Measurements from ENCODE around the gene KRT74. TPM values are rescaled to one million over a fixed set of nuclear protein-coding genes. Genes with fewer than 3 reads are reported as not detected.

Gene KRT74
- total and polyA plus RNA-seq, 4 donors = not detected

DNA sequence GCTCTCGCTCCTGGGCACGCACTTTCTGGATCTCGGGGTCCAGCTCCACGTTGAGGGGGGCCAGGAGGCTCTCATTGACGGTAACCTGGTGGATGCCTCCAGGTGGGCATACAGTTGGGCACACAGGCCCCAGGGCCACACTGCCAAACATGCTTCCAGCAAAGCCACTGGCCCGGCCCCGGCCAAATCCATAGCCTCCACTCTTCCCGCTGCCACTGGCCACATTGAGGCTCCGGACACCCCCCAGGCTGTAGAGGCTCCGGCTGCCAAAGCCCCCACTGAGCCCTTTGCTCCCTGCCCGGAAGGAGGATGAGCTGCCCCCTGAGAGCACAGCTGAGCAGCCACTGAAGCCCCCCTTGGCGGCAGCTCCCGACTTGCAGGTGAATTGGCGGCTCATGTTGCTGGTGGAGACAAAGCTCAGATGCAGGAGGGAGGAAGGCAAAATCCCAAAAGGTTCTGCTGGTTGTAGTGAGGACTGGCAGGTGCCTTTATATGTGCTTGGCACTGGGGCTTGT is 20.9 kb downstream of the KRT74 start, which contains the start of gene KRT71:
TSS of gene KRT71 (minus strand) at position 465 of the 515 bp plus-strand sequence. CDS start at position 397, 68 bp downstream.
- peaks cover 0 to 13% (median 7%) of the 10 kb centered on the region in 5 donors for H3K4me1 ChIP-seq (ENCODE audit: control insufficient read depth in 5 of 5, insufficient read depth in 5 of 5, low read length in 5 of 5)
- H3K27me3 ChIP-seq (ENCODE audit: control insufficient read depth in 3 of 3, insufficient read depth in 3 of 3, low read length in 2 of 3) = peaks cover 0 to 3% (median 0%) of the 10 kb centered on the region in 3 donors
- TF ChIP-seq, protein P1, sequence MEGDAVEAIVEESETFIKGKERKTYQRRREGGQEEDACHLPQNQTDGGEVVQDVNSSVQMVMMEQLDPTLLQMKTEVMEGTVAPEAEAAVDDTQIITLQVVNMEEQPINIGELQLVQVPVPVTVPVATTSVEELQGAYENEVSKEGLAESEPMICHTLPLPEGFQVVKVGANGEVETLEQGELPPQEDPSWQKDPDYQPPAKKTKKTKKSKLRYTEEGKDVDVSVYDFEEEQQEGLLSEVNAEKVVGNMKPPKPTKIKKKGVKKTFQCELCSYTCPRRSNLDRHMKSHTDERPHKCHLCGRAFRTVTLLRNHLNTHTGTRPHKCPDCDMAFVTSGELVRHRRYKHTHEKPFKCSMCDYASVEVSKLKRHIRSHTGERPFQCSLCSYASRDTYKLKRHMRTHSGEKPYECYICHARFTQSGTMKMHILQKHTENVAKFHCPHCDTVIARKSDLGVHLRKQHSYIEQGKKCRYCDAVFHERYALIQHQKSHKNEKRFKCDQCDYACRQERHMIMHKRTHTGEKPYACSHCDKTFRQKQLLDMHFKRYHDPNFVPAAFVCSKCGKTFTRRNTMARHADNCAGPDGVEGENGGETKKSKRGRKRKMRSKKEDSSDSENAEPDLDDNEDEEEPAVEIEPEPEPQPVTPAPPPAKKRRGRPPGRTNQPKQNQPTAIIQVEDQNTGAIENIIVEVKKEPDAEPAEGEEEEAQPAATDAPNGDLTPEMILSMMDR (IDR thresholded peaks at IDR 0.05; ENCODE audit: control extremely low read depth, extremely low read depth) = no peak

DNA sequence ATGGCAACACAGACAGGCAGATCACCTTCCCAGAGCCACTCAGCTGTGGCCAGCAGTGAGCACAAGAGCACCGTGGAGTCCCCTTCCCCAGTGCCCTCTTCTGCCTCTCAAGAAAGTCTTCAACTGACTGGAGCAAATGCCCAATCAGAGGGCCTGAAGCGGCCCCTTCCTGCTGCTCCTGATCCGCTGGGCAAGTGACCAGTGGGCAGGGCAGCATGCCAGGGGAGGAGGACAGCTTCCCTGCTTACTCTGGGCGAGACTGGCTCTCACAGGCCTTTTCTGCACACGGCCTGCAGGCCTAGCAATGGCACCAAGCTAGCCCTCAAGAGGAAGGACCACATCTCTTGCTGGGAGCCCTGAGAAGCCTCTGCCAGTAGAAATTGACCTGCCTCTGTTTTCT is 21.6 kb downstream of the KRT74 start:
- Histone ChIP-seq H3K27me3 (ENCODE audit: control insufficient read depth in 3 of 3, insufficient read depth in 3 of 3, low read length in 2 of 3) (peaks cover 0 to 3% (median 0%) of the 10 kb centered on the region in 3 donors), H3K27ac (ENCODE audit: low read depth in 1 of 2, low read length in 1 of 2) (no peak overlapping the region), H3K4me3 (no peak overlapping the region), H3K9ac (ENCODE audit: insufficient read depth in 1 of 2, low read length in 2 of 2) (no peak overlapping the region), H3K9me3 (ENCODE audit: control insufficient read depth in 4 of 4, insufficient read depth in 3 of 4, low read length in 3 of 4) (peaks cover 0 to 4% (median 0%) of the 10 kb centered on the region in 4 donors), H3K4me1 (ENCODE audit: control insufficient read depth in 5 of 5, insufficient read depth in 5 of 5, low read length in 5 of 5) (peaks cover 0 to 13% (median 7%) of the 10 kb centered on the region in 5 donors), H3K36me3 (ENCODE audit: control insufficient read depth in 4 of 4, insufficient read depth in 4 of 4, low read length in 4 of 4) (no peaks in the 10 kb centered on the region)
- WGBS, 2 donors = 55 to 70% methylated on average over 5 of the region's 5 CpGs
- DNase-seq = no peak
- TF ChIP-seq, protein P1 (IDR thresholded peaks at IDR 0.05; ENCODE audit: control extremely low read depth, extremely low read depth) = no peak
- ATAC-seq (ENCODE audit: insufficient read depth, low FRiP score) = no peak

More for the DNA sequence above, 20.9 kb downstream of the KRT74 start, which contains the start of gene KRT71:
- WGBS, 2 donors = 89 to 93% methylated on average over 14 of the region's 14 CpGs
- Histone ChIP-seq H3K4me3 (no peak within 1 kb of the TSS), H3K27ac (ENCODE audit: low read depth in 1 of 2, low read length in 1 of 2) (no peak within 1 kb of the TSS), H3K36me3 (ENCODE audit: control insufficient read depth in 4 of 4, insufficient read depth in 4 of 4, low read length in 4 of 4) (no peaks in the 10 kb centered on the region), H3K9me3 (ENCODE audit: control insufficient read depth in 4 of 4, insufficient read depth in 3 of 4, low read length in 3 of 4) (peaks cover 0 to 1% (median 0%) of the 10 kb centered on the region in 4 donors), H3K9ac (ENCODE audit: insufficient read depth in 1 of 2, low read length in 2 of 2) (no peak within 1 kb of the TSS)
- ATAC-seq (ENCODE audit: insufficient read depth, low FRiP score) = no peak
- DNase-seq = no peak

DNA sequence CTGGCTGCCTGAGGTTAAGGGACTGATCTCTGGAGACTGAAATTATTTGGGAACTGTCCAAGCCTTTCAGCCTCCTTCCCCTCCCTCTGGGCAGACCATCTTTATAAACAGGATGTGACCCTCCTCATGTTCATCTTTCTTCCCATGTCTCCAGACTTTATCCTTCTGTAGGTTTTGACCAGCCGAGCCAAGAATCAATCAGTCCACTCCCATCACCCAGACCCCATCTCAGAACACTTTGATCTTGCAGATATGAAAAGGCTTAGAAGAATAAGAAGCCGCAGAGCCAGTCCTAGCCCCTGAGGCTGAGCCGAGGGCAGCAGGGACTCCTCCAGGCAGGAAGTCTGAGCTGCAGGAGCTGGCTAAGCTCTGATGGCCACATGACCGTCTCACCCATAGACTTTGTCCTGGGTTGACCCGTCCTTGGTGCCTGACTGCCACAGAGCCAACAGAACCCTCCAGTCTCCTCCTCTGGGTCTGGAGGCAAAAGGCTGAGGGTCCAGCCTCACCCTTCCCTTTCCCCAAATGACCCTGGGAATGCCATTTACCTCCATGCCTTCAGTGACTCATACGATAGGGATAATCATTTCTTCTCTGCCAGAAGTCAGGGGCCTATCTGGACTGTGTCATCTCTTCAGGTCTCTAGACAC is 22.3 kb downstream of the KRT74 start:
- Histone ChIP-seq H3K36me3 (ENCODE audit: control insufficient read depth in 4 of 4, insufficient read depth in 4 of 4, low read length in 4 of 4) (no peaks in the 10 kb centered on the region), H3K9me3 (ENCODE audit: control insufficient read depth in 4 of 4, insufficient read depth in 3 of 4, low read length in 3 of 4) (peaks cover 0 to 4% (median 0%) of the 10 kb centered on the region in 4 donors), H3K27ac (ENCODE audit: low read depth in 1 of 2, low read length in 1 of 2) (no peak overlapping the region), H3K27me3 (ENCODE audit: control insufficient read depth in 3 of 3, insufficient read depth in 3 of 3, low read length in 2 of 3) (peaks cover 0 to 3% (median 0%) of the 10 kb centered on the region in 3 donors), H3K4me1 (ENCODE audit: control insufficient read depth in 5 of 5, insufficient read depth in 5 of 5, low read length in 5 of 5) (peaks cover 0 to 13% (median 7%) of the 10 kb centered on the region in 5 donors), H3K4me3 (no peak overlapping the region), H3K9ac (ENCODE audit: insufficient read depth in 1 of 2, low read length in 2 of 2) (no peak overlapping the region)
- peak; percentile 57 to 83 (median 71) for DNase-seq
- 45 to 68% methylated on average over 6 of the region's 6 CpGs for whole genome bisulfite sequencing, 2 donors
- ATAC-seq (ENCODE audit: insufficient read depth, low FRiP score) = no peak
- TF ChIP-seq, protein P1 (IDR thresholded peaks at IDR 0.05; ENCODE audit: control extremely low read depth, extremely low read depth) = no peak
